Stimulated activated CD4-positive, alpha-beta T cell treated with anti-CD3 and anti-CD28 coated beads, Interleukin-4, amount 100 ng/mL, for 1 hour (primary cell): ENCODE results near the gene TGM5.

ENCODE experiments used
- DNase-seq: peaks from one replicate; pipeline ENCODE4 v3.0.0-alpha.2; 2020

TGM5 gene

DNA sequence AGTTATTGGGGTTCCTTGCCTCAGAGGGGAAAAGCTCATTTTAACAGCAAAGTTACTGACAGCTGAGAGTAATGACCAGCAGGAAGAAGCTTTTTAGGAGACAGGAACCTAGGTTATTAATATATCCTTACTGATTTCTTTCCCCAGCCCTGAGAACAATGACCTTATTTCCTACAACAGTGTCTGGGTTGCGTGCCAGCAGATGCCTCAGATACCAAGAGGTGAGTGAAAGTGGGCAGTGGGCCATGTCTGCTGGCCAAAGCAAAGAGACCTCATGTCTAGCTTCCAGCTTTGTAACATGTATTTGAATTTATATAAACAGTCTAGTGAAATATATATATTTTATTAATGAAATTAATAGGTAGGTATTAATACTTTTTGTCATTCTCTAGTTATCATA lies 76.5 kb downstream of the TGM5 start:
- no peak for DNase-seq

DNA sequence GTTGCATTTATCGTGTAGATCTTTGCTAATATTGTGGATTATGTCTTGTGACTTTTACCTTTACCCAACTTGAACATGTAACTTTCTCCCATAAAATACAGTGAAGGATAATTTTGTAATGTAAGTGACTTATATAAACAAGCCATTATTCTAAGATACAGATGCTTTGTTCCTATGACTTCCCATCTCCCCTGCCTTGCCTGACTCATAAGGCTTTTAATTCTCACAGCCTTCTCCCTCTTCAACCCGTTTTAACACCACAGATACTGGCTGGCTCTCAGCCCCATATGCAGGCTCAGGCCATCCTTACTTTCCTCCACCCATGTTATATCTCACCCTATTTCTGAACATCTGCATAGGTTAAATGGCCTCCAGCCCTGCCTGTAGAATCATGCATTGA lies 77.4 kb downstream of the TGM5 start:
- DNase-seq = no peak

DNA sequence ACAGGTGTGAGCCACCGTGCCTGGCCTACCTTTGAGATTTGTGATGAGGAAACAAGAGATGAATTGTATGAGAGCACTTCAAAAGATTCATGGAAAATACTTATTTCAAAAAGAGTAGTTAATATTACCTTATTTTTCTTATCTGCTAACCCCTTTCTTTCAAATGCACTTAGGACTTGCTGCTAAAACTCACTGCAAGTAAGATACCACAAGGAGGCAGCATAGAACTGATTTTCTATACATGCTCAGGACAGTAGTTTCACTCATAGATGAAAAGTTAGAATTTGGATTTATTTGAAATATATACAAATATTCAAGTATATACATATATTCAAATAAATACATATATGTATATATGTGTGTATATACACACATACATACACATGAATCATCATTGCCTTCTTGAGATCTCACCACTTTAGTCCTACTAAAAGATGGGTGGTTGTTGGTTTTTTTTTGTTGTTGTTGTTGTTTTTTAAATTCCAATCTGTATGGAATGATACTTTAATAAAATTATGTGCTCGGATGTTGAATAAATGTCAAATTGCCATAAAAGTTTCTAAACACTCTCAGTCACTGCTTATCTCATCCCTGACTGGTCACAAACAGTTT lies 79.1 kb downstream of the TGM5 start:
- DNase-seq = no peak

DNA sequence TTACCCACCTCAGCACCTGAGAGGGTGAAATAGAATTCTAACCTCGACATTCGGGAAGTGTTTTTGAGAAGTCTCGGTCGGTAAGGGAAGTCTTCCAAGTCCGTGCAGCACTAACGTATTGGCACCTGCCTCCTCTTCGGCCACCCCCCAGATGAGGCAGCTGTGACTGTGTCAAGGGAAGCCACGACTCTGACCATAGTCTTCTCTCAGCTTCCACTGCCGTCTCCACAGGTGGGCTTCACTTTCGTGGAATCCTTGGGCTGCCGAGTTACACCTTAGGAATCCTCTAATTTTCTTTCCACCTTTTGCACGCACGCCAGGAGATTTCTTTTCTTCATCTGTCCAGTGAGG lies 80.8 kb downstream of the TGM5 start:
- DNase-seq = no peak

DNA sequence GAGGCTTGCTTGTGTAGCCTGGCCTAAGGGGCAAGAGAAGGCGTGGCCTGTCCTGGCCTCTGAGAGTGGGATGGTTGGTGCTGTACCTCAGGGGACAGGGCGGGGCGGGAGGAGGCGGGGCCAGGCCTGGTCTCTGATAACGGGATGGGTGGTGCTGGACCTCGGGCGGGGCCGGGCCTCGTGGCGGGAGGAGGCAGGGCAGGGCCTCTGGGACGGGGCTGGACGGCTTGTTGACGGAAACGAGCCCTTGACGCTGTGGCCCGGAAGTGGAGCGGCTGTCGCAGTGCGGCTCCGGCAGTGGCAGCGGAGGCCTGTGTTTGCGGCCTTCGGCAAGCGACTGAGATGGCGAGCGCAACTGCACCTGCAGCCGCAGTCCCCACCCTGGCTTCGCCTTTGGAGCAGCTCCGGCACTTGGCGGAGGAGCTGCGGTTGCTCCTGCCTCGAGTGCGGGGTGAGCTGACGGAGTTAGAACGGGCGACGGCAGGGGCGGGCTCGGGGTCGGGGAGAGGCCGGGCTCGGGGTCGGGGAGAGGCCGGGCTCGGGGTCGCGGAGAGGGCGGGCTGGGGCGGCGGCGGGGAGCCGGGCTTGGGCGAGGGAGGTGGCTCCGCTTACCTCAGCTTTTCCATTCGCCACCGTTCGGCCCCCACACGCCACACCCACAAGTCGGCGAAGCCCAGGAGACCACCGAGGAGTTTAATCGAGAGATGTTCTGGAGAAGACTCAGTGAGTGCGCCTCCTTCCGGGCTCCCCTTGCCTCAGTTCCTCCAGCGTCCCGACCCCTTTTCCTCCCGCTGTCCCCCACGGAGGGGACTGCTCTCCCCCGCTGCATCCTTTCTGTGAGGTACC lies 81.3 kb downstream of the TGM5 start, which contains the start of gene CCNDBP1:
CCNDBP1 (plus strand) TSS at position 247 of the 846 bp plus-strand sequence; CDS start at position 343, 96 bp downstream.
- peak; percentile 85 for DNase-seq

DNA sequence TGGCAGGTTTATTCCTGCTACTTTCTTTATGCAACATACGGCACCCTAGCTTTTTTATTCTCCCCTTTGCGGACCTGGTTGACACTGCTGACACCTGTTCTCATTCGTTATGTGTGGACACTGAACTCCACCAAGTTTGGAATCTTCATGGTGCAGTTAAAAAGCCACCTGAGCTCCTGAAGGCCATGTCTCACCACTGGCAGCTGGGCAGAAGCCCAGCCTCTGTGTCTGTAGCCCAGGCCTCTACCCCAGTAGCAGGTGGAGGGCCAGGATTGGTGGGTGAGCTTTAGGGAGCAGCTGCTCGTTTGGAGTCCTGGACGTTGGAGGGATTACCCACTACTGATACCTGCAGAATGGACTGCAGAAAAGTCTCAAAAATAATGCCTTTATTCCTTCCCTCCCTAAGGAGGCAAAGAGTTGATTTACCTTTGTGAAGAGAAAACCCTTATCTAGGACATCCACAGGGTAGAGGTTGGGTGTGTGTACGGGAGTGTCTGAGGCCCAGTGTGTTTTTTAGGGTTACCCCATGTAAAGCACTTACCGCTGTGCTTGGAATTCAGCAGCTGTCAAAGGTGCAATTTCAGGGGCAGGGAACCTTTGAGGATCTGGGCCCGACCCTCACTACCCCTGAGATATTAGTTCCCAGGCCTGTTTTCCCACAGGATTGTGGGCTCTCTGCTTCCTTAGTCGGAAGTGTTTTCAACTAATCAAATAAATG lies 82.2 kb downstream of the TGM5 start:
- no peak for DNase-seq

DNA sequence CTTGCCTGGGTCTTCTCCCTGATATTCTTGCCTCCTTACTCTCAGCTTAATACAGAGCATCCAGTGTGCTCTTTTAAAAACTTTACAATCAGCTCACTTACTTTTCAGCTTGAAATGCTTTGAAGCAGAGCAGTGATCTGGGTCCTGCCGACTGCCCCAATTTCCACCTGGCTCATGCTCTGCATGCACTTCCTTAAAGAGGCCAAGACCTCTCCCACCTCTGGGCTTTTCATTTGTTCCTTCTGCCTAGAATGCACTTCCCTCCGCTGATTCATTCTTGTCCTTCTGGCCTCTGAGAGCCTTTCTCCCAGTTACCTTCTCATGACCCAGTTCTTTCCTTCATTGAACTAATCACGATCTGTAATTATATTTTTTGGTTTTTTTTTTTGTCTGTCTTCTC lies 83.5 kb downstream of the TGM5 start:
- no peak for DNase-seq
